ENCODE measurements around the gene IGLON5. TPM values are rescaled to one million over a fixed set of nuclear protein-coding genes. Genes with fewer than 3 reads are reported as not detected.

IGLON5 gene
- total RNA-seq, 1 donor from 2014 or later = 0.37 TPM

- DNase-seq (ENCODE audit: low spot score) = peak; percentile 81
Measured at GRCh38 chr19:51338563-51339312, 27.3 kb downstream of the IGLON5 start.

- DNase-seq (ENCODE audit: low spot score) = no peak
Measured at GRCh38 chr19:51339313-51339686, 27.9 kb downstream of the IGLON5 start.

GRCh38 chr19:51339687-51340656 lies 28.5 kb downstream of the IGLON5 start:
- DNase-seq (ENCODE audit: low spot score) = peak; percentile 99

GRCh38 chr19:51341066-51341465 lies 29.6 kb downstream of the IGLON5 start:
- no peak for DNase-seq (ENCODE audit: low spot score)

- no peak for DNase-seq (ENCODE audit: low spot score)
Measured at GRCh38 chr19:51341976-51342580, 30.6 kb downstream of the IGLON5 start, which contains the start of gene VSIG10L. TSS of gene VSIG10L (minus strand) at chr19:51342139. CDS start at chr19:51342124, 15 bp downstream.

- no peak for DNase-seq (ENCODE audit: low spot score)
Measured at GRCh38 chr19:51342631-51343569, 31.5 kb downstream of the IGLON5 start.

GRCh38 chr19:51345076-51345620 lies 33.7 kb downstream of the IGLON5 start:
- no peak for DNase-seq (ENCODE audit: low spot score)

GRCh38 chr19:51346742-51347141 lies 35.3 kb downstream of the IGLON5 start:
- no peak for DNase-seq (ENCODE audit: low spot score)

GRCh38 chr19:51347209-51347928 lies 35.9 kb downstream of the IGLON5 start:
- DNase-seq (ENCODE audit: low spot score) = no peak

- no peak for DNase-seq (ENCODE audit: low spot score)
Measured at GRCh38 chr19:51351266-51351990, 40.0 kb downstream of the IGLON5 start.

- DNase-seq (ENCODE audit: low spot score) = no peak
Measured at GRCh38 chr19:51352783-51353360, 41.4 kb downstream of the IGLON5 start.

- no peak for DNase-seq (ENCODE audit: low spot score)
Measured at GRCh38 chr19:51354103-51354741, 42.8 kb downstream of the IGLON5 start.

- DNase-seq (ENCODE audit: low spot score) = no peak
Measured at GRCh38 chr19:51354742-51355148, 43.3 kb downstream of the IGLON5 start.

GRCh38 chr19:51356159-51356801 lies 44.8 kb downstream of the IGLON5 start:
- DNase-seq (ENCODE audit: low spot score) = no peak

- no peak for DNase-seq (ENCODE audit: low spot score)
Measured at GRCh38 chr19:51357952-51358351, 46.5 kb downstream of the IGLON5 start.

GRCh38 chr19:51359294-51359693 lies 47.9 kb downstream of the IGLON5 start:
- no peak for DNase-seq (ENCODE audit: low spot score)

- DNase-seq (ENCODE audit: low spot score) = no peak
Measured at GRCh38 chr19:51361239-51361638, 49.8 kb downstream of the IGLON5 start.
